ENCODE results near the gene CBLC. TPM values are rescaled to one million over a fixed set of nuclear protein-coding genes. Genes with fewer than 3 reads are reported as not detected.

The CBLC gene
- total and polyA plus RNA-seq, 2 experiments from 2014 or later: 26.2 to 39.7 TPM

DNA sequence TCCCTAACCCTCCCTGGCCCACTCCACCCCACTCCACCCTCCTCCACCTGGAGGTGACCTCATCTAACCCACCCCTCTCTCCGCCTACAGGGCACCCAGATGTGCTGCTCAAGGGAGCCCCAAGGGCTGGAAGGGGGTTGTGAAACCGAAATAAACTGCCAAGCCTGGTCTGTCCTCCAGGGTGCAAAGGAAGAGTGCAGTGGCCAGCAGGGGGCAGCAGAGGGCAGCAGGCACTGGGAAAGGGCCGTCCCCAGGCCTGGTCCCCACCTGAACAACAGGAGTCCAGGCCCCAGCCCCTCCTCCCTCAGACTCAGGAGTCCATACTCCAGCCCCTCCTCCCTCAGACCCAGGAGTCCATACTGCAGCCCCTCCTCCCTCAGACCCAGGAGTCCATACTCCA, 22.8 kb downstream of the CBLC start:
- TF ChIP-seq EZH2phosphoT487 (IDR thresholded peaks at IDR 0.05; ENCODE audit: low read depth, severe bottlenecking, unreplicated experiment) (no peak), EZH2 (IDR thresholded peaks at IDR 0.05; ENCODE audit: borderline replicate concordance) (no peak)
- TF ChIP-seq, protein P1, sequence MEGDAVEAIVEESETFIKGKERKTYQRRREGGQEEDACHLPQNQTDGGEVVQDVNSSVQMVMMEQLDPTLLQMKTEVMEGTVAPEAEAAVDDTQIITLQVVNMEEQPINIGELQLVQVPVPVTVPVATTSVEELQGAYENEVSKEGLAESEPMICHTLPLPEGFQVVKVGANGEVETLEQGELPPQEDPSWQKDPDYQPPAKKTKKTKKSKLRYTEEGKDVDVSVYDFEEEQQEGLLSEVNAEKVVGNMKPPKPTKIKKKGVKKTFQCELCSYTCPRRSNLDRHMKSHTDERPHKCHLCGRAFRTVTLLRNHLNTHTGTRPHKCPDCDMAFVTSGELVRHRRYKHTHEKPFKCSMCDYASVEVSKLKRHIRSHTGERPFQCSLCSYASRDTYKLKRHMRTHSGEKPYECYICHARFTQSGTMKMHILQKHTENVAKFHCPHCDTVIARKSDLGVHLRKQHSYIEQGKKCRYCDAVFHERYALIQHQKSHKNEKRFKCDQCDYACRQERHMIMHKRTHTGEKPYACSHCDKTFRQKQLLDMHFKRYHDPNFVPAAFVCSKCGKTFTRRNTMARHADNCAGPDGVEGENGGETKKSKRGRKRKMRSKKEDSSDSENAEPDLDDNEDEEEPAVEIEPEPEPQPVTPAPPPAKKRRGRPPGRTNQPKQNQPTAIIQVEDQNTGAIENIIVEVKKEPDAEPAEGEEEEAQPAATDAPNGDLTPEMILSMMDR (IDR thresholded peaks at IDR 0.05; ENCODE audit: poor library complexity): peak; percentile 97
- no peak overlapping the region for H2AFZ ChIP-seq
- no peaks in the 10 kb centered on the region for H3K27me3 ChIP-seq
- H3K9me2 ChIP-seq (replicated peaks; ENCODE audit: insufficient read depth): no peaks in the 10 kb centered on the region
- H3K4me3 ChIP-seq: no peak overlapping the region
- no peaks in the 10 kb centered on the region for H4K20me1 ChIP-seq (ENCODE audit: insufficient read depth, poor library complexity, severe bottlenecking)
- WGBS (ENCODE audit: low lambda C conversion rate, missing lambda C conversion rate): 7% methylated on average over 3 of the region's 3 CpGs
- no peak overlapping the region for H3K27ac ChIP-seq
- H3K4me1 ChIP-seq (ENCODE audit: insufficient read depth): no peaks in the 10 kb centered on the region
- no peak overlapping the region for H3K4me2 ChIP-seq
- no peaks in the 10 kb centered on the region for H3K79me2 ChIP-seq
- H3K9me3 ChIP-seq (ENCODE audit: low read depth): no peaks in the 10 kb centered on the region
- H3K36me3 ChIP-seq (replicated peaks; ENCODE audit: insufficient read depth, low read depth): no peaks in the 10 kb centered on the region
- DNase-seq (ENCODE audit: low spot score): peak; percentile 92

DNA sequence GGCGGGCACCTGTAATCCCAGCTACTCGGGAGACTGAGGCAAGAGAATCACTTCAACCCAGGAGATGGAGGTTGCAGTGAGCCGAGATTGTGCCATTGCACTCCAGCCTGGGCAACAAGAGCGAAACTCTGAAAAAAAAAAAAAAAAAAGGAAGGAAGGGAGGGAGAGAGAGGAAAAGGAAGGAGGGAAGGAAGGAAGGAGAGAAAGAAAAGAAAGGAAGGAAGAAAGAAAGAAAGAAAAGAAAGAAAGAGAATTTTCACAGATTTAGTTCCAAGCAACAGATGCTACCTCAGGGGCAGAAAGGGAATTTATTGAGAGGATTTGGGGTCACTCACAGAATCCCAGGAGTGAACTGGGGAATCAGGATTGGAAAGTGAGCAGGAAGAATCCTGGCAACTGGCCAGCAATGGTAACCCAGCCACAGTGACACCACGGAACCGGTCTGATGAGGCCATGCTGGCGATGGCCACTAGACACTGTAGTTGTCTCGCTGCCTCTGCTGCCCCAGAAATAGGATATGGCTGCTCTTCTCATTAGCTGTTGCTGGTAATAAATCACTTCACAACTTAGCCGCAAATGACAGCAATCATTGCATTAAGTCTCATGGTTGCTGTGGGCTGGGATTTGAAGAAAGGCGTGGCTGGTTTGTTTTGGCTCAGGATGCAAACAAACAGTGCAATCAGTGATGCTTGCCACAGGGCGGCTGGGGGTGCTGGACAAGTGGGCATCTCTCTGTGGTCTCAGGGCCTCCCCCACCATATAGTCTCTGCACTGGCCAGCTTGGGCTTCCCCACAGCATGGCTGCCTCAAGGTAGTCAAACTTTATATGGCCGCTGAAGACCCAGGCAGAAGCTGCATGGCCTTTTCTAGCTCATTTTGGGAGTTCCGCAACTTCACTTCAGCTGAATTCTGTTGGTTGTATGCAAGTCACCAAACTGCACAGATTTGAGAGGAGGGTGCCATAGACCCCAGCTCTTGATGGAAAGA, 26.0 kb downstream of the CBLC start:
- Histone ChIP-seq H3K4me3 (no peak overlapping the region), H3K27ac (no peak overlapping the region), H3K36me3 (replicated peaks; ENCODE audit: insufficient read depth, low read depth) (no peaks in the 10 kb centered on the region), H4K20me1 (ENCODE audit: insufficient read depth, poor library complexity, severe bottlenecking) (no peaks in the 10 kb centered on the region), H3K9me2 (replicated peaks; ENCODE audit: insufficient read depth) (no peaks in the 10 kb centered on the region), H3K4me2 (no peak overlapping the region), H3K4me1 (ENCODE audit: insufficient read depth) (peaks cover 15% of the 10 kb centered on the region), H3K27me3 (no peaks in the 10 kb centered on the region), H2AFZ (no peak overlapping the region), H3K9me3 (ENCODE audit: low read depth) (no peaks in the 10 kb centered on the region), H3K79me2 (no peaks in the 10 kb centered on the region)
- peak; percentile 2 for DNase-seq (ENCODE audit: low spot score)
- TF ChIP-seq, protein P1 (IDR thresholded peaks at IDR 0.05; ENCODE audit: poor library complexity): no peak
- no peak for TF ChIP-seq EZH2 (IDR thresholded peaks at IDR 0.05; ENCODE audit: borderline replicate concordance)
- TF ChIP-seq EZH2phosphoT487 (IDR thresholded peaks at IDR 0.05; ENCODE audit: low read depth, severe bottlenecking, unreplicated experiment): no peak
- WGBS (ENCODE audit: low lambda C conversion rate, missing lambda C conversion rate): 94% methylated on average over 13 of the region's 13 CpGs

DNA sequence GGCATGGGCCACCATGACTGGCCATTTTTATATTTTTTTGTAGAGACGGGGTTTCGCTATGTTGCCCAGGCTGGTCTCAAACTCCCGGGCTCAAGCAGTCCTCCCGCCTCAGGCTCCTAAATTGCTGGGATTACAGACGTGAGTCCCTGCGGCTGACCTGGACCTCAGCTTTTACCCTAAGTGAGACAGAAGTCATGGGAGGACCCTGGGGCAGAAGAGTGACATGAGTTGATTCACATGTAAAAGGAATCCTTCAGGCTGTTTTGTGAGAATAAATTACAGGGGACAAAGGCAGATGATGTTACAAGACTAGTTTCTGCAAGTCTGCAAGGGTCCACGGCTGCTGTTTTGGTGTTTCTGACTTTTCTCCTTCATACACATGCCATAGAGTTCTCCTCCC, 28.6 kb downstream of the CBLC start:
- no peaks in the 10 kb centered on the region for H3K9me3 ChIP-seq (ENCODE audit: low read depth)
- H3K4me1 ChIP-seq (ENCODE audit: insufficient read depth): peaks cover 29% of the 10 kb centered on the region
- H3K27me3 ChIP-seq: no peaks in the 10 kb centered on the region
- H3K4me2 ChIP-seq: no peak overlapping the region
- TF ChIP-seq EZH2phosphoT487 (IDR thresholded peaks at IDR 0.05; ENCODE audit: low read depth, severe bottlenecking, unreplicated experiment): no peak
- TF ChIP-seq, protein P1 (IDR thresholded peaks at IDR 0.05; ENCODE audit: poor library complexity): no peak
- TF ChIP-seq EZH2 (IDR thresholded peaks at IDR 0.05; ENCODE audit: borderline replicate concordance): no peak
- H2AFZ ChIP-seq: no peak overlapping the region
- no peaks in the 10 kb centered on the region for H3K36me3 ChIP-seq (replicated peaks; ENCODE audit: insufficient read depth, low read depth)
- H4K20me1 ChIP-seq (ENCODE audit: insufficient read depth, poor library complexity, severe bottlenecking): no peaks in the 10 kb centered on the region
- DNase-seq (ENCODE audit: low spot score): no peak
- H3K79me2 ChIP-seq: peaks cover 4% of the 10 kb centered on the region
- no peak overlapping the region for H3K27ac ChIP-seq
- 67% methylated on average over 7 of the region's 7 CpGs for WGBS (ENCODE audit: low lambda C conversion rate, missing lambda C conversion rate)
- H3K9me2 ChIP-seq (replicated peaks; ENCODE audit: insufficient read depth): no peaks in the 10 kb centered on the region
- H3K4me3 ChIP-seq: no peak overlapping the region

All from hepatocyte (in vitro differentiated cells).